H1 (cell line): ENCODE results near the gene MICALL1. TPM values are rescaled to one million over a fixed set of nuclear protein-coding genes. Genes with fewer than 3 reads are reported as not detected.

Experiments
- CTCF ChIA-PET: fragments of 300-600 bp; sonication (Branson Sonifier 250); formaldehyde crosslinking; loops from one replicate; lab custom pipeline; 2021; ENCODE audit not compliant: partially characterized antibody; lab: Charles Lee
- POLR2A ChIA-PET: fragments of 300-600 bp; sonication (Branson Sonifier 250); formaldehyde crosslinking; loops from one replicate; lab custom pipeline; 2021; ENCODE audit warnings: inconsistent platforms; ENCODE audit not compliant: partially characterized antibody; lab: Charles Lee
- DNase-seq, 2 experiments: peaks; one replicate each; pipeline versions ENCODE4 v3.0.0 to v3.0.0-alpha.2; 2010 to 2022; ENCODE audit warnings: low spot score in 2 of 2, low read depth in 1 of 2, mixed read lengths in 1 of 2
- FAIRE-seq: peaks from 2 replicates; lab custom pipeline; 2011; peaks lifted over from hg19 to GRCh38; lab: Jason Lieb, UNC
- H2AFZ ChIP-seq: 2 replicates; pipeline ENCODE4 v1.8.1; 2012; ENCODE audit warnings: low read length, inconsistent platforms
- H2AK5ac ChIP-seq: 2 replicates; pipeline ENCODE4 v1.6.1; 2013; ENCODE audit warnings: low read depth, low read length
- H2BK120ac ChIP-seq: replicated peaks from 2 replicates; pipeline ENCODE3; 2013; ENCODE audit warnings: low read depth, low read length, inconsistent platforms
- H2BK12ac ChIP-seq: 2 replicates; pipeline ENCODE4 v1.6.1; 2013; ENCODE audit warnings: low read depth, low read length
- H2BK15ac ChIP-seq: 2 replicates; pipeline ENCODE4 v1.6.1; 2013; ENCODE audit warnings: low read length
- H2BK20ac ChIP-seq: 2 replicates; pipeline ENCODE4 v1.6.1; 2013; ENCODE audit warnings: low read length
- H2BK5ac ChIP-seq: 2 replicates; pipeline ENCODE4 v1.6.1; 2013; ENCODE audit warnings: low read depth, low read length
- H3K14ac ChIP-seq: 2 replicates; pipeline ENCODE4 v1.6.1; 2013; ENCODE audit warnings: inconsistent platforms; ENCODE audit not compliant: insufficient read length
- H3K18ac ChIP-seq: 2 replicates; pipeline ENCODE4 v1.6.1; 2013; ENCODE audit warnings: low read length; ENCODE audit errors: extremely low read depth
- H3K23ac ChIP-seq: 2 replicates; pipeline ENCODE4 v1.6.1; 2013; ENCODE audit warnings: inconsistent platforms; ENCODE audit not compliant: insufficient read length
- H3K23me2 ChIP-seq: 2 replicates; pipeline ENCODE4 v1.6.1; 2013; ENCODE audit warnings: low read depth, low read length
- H3K27ac ChIP-seq: 2 replicates; pipeline ENCODE4 v1.6.1; 2011; ENCODE audit warnings: low read depth, low read length, inconsistent platforms
- H3K27me3 ChIP-seq, 4 experiments: replicated peaks in 1 of 4; 1 replicate in 1 of 4; 2 replicates in 3 of 4; pipeline versions ENCODE4 v1.6.1 to v1.8.1; 2011 to 2013; ENCODE audit warnings: low read length in 3 of 4, mild to moderate bottlenecking in 3 of 4, inconsistent platforms in 2 of 4, mixed read lengths in 2 of 4, moderate library complexity in 1 of 4; ENCODE audit not compliant: control insufficient read depth in 3 of 4, insufficient read depth in 3 of 4; ENCODE audit errors: extremely low read depth in 1 of 4
- H3K36me3 ChIP-seq, 4 experiments: 2 replicates each; pipeline versions ENCODE4 v1.6.1 to v1.8.1; 2011 to 2013; ENCODE audit warnings: mild to moderate bottlenecking in 4 of 4, low read length in 3 of 4, moderate library complexity in 2 of 4, control low read depth in 1 of 4, inconsistent platforms in 1 of 4; ENCODE audit not compliant: insufficient read depth in 4 of 4, control insufficient read depth in 2 of 4
- H3K4ac ChIP-seq: replicated peaks from 2 replicates; pipeline ENCODE3; 2013; ENCODE audit warnings: low read length, low read depth, mixed read lengths, inconsistent platforms; ENCODE audit not compliant: insufficient read length
- H3K4me1 ChIP-seq, 4 experiments: replicated peaks in 1 of 4; 1 replicate in 1 of 4; 2 replicates in 3 of 4; pipeline versions ENCODE4 v1.6.1 to v1.8.1; 2011 to 2013; ENCODE audit warnings: low read length in 3 of 4, inconsistent platforms in 2 of 4, mixed read lengths in 1 of 4; ENCODE audit not compliant: insufficient read depth in 4 of 4, control insufficient read depth in 3 of 4
- H3K4me2 ChIP-seq, 2 experiments: 2 replicates each; pipeline versions ENCODE4 v1.6.1 to v1.8.1; 2011 to 2013; ENCODE audit warnings: low read depth in 2 of 2, low read length in 2 of 2, control low read depth in 1 of 2, inconsistent platforms in 1 of 2, mild to moderate bottlenecking in 1 of 2; ENCODE audit not compliant: insufficient read depth in 1 of 2
- H3K4me3 ChIP-seq, 4 experiments: fragments of 200-600, 300-600 bp in 1 of 4; sonication (generic), shearing (Covaris generic), sonication (Bioruptor Twin) in 1 of 4; 2 replicates each; pipeline versions ENCODE4 v1.5.1 to v1.8.1; 2011 to 2016; ENCODE audit warnings: low read length in 4 of 4, low read depth in 3 of 4, control low read depth in 2 of 4, inconsistent platforms in 2 of 4, mild to moderate bottlenecking in 2 of 4, mixed read lengths in 1 of 4, moderate library complexity in 1 of 4; ENCODE audit not compliant: insufficient read depth in 2 of 4; ENCODE audit errors: extremely low read depth in 1 of 4
- H3K56ac ChIP-seq: replicated peaks from 2 replicates; pipeline ENCODE3; 2013; ENCODE audit warnings: low read depth, mild to moderate bottlenecking, mixed read lengths, low read length, inconsistent platforms; ENCODE audit not compliant: insufficient read length
- H3K79me1 ChIP-seq: 2 replicates; pipeline ENCODE4 v1.6.1; 2013; ENCODE audit warnings: low read depth, low read length, control low read depth
- H3K79me2 ChIP-seq, 2 experiments: 2 replicates each; pipeline versions ENCODE4 v1.6.1 to v1.8.1; 2012 to 2013; ENCODE audit warnings: low read length in 2 of 2, mild to moderate bottlenecking in 2 of 2, inconsistent platforms in 1 of 2; ENCODE audit not compliant: insufficient read depth in 2 of 2, control insufficient read depth in 1 of 2
- H3K9ac ChIP-seq, 4 experiments: replicated peaks in 1 of 4; 1 replicate in 1 of 4; 2 replicates in 3 of 4; pipeline versions ENCODE4 v1.6.1 to v1.8.1; 2011 to 2013; ENCODE audit warnings: low read depth in 3 of 4, low read length in 3 of 4, control low read depth in 2 of 4, mild to moderate bottlenecking in 2 of 4, moderate library complexity in 2 of 4, inconsistent platforms in 1 of 4; ENCODE audit errors: extremely low read depth in 1 of 4
- H3K9me3 ChIP-seq, 2 experiments: 2 replicates each; pipeline versions ENCODE4 v1.6.1 to v1.8.1; 2012 to 2013; ENCODE audit warnings: mild to moderate bottlenecking in 2 of 2, moderate library complexity in 2 of 2, control low read depth in 1 of 2, inconsistent platforms in 1 of 2, low read depth in 1 of 2, low read length in 1 of 2, mixed read lengths in 1 of 2; ENCODE audit not compliant: insufficient read depth in 2 of 2
- H4K20me1 ChIP-seq, 2 experiments: replicated peaks in 1 of 2; 2 replicates each; pipeline versions ENCODE3 to v1.8.1; 2011 to 2013; ENCODE audit warnings: inconsistent platforms in 2 of 2, low read length in 2 of 2, mild to moderate bottlenecking in 1 of 2; ENCODE audit not compliant: insufficient read depth in 2 of 2, control insufficient read depth in 1 of 2
- H4K5ac ChIP-seq: 2 replicates; pipeline ENCODE4 v1.6.1; 2013; ENCODE audit warnings: low read length, low read depth, mixed read lengths, inconsistent platforms; ENCODE audit not compliant: insufficient read length
- H4K8ac ChIP-seq: 2 replicates; pipeline ENCODE4 v1.8.0; 2013; ENCODE audit warnings: mild to moderate bottlenecking, moderate library complexity, low read length, inconsistent platforms; ENCODE audit not compliant: insufficient read depth; ENCODE audit errors: extremely low read depth
- H4K91ac ChIP-seq: replicated peaks from 2 replicates; pipeline ENCODE3; 2013; ENCODE audit warnings: low read length, mixed read lengths, inconsistent platforms; ENCODE audit not compliant: insufficient read length
- ATF3 ChIP-seq: IDR thresholded peaks from 2 replicates; pipeline ENCODE4 v1.6.1; 2011; ENCODE audit warnings: low read depth, mild to moderate bottlenecking, low read length; ENCODE audit not compliant: insufficient read depth
- BACH1 ChIP-seq: IDR thresholded peaks from 2 replicates; pipeline ENCODE4 v1.6.1; 2012; ENCODE audit warnings: low read length, improper control_type of control experiment
- CHD1 ChIP-seq: IDR thresholded peaks from 2 replicates; pipeline ENCODE4 v1.6.1; 2012; ENCODE audit warnings: low read depth, low read length, improper control_type of control experiment
- FOSL1 ChIP-seq: IDR thresholded peaks from 2 replicates; pipeline ENCODE4 v1.6.1; 2011; ENCODE audit warnings: mild to moderate bottlenecking, low read depth, low read length, moderate library complexity; ENCODE audit not compliant: insufficient read depth
- GTF2F1 ChIP-seq: IDR thresholded peaks from 2 replicates; pipeline ENCODE4 v1.6.1; 2012; ENCODE audit warnings: low read depth, low read length, improper control_type of control experiment, borderline replicate concordance
- JUN ChIP-seq: IDR thresholded peaks from 2 replicates; pipeline ENCODE4 v1.6.1; 2011; ENCODE audit warnings: low read depth, mild to moderate bottlenecking, improper control_type of control experiment, low read length
- KDM5A ChIP-seq: fragments of 200-600 bp; IDR thresholded peaks from 2 replicates; pipeline ENCODE4 v1.7.1; 2012; ENCODE audit warnings: mild to moderate bottlenecking, low read length, inconsistent platforms, mixed read lengths
- NANOG ChIP-seq: IDR thresholded peaks from 2 replicates; pipeline ENCODE4 v1.6.1; 2011; ENCODE audit warnings: low read length, low read depth, mild to moderate bottlenecking, inconsistent platforms; ENCODE audit not compliant: insufficient read depth, poor library complexity, severe bottlenecking
- RNF2 ChIP-seq: fragments of 200-900, 300-1000 bp; sonication (generic); IDR thresholded peaks from 2 replicates; pipeline ENCODE4 v1.7.1; 2016; ENCODE audit warnings: borderline replicate concordance, low read depth, mild to moderate bottlenecking, antibody characterized with exemption, low read length; ENCODE audit not compliant: poor library complexity, severe bottlenecking; ENCODE audit errors: missing control alignments
- RXRA ChIP-seq: IDR thresholded peaks from 2 replicates; pipeline ENCODE4 v1.6.1; 2011; ENCODE audit warnings: low read depth, mild to moderate bottlenecking, low read length, moderate library complexity; ENCODE audit not compliant: insufficient read depth
- SIN3A ChIP-seq, 2 experiments: IDR thresholded peaks in 1 of 2; conservative IDR thresholded peaks in 1 of 2; 2 replicates each; pipeline ENCODE4 v1.6.1; 2011 to 2012; ENCODE audit warnings: low read length in 2 of 2, improper control_type of control experiment in 1 of 2, low read depth in 1 of 2, mild to moderate bottlenecking in 1 of 2
- SRF ChIP-seq: IDR thresholded peaks from 2 replicates; pipeline ENCODE4 v1.6.1; 2011; ENCODE audit warnings: mild to moderate bottlenecking, low read depth, low read length, moderate library complexity
- SUZ12 ChIP-seq: fragments of 200-600 bp; sonication (generic); IDR thresholded peaks from 2 replicates; pipeline ENCODE4 v1.6.1; 2012; ENCODE audit warnings: mild to moderate bottlenecking, inconsistent platforms, low read length, moderate library complexity, mixed read lengths
- WGBS, 2 experiments: shearing (Covaris generic) in 1 of 2; methylation state at CpG; one replicate each; pipeline versions ENCODE4 v1.1.6 to v1.1.7; 2013 to 2015; ENCODE audit warnings: low lambda C conversion rate in 2 of 2, mixed read lengths in 2 of 2, inconsistent platforms in 1 of 2, low coverage in 1 of 2, missing lambda C conversion rate in 1 of 2; ENCODE audit not compliant: insufficient replicate concordance in 2 of 2, insufficient coverage in 1 of 2, insufficient read length in 1 of 2; ENCODE audit errors: extremely low coverage in 1 of 2, missing lambda C conversion rate in 1 of 2; 5-methylcytosine and 5-hydroxymethylcytosine counted together
- polyA plus RNA-seq, 7 experiments: library from polyadenylated mRNA; depleted of rRNA in 3 of 7; stranded (reverse) in 5 of 7; unstranded in 2 of 7; fragments of >200 nt in 5 of 7; fragments of 200-250 nt in 2 of 7; gene quantifications; 1 replicate in 5 of 7; 2 replicates in 1 of 7; 4 replicates in 1 of 7; pipeline versions ENCODE4 v1.2.1 to v1.2.3, GENCODE V29; 2011 to 2013; ENCODE audit warnings: missing spikeins in 2 of 7, mixed read lengths in 2 of 7
- total RNA-seq: library from RNA; stranded (reverse); fragmentation: NEBNext Ultra II Directional; extraction: Animal tissue kit (Norgen Biotek cat#: 25700); gene quantifications from 2 replicates; pipeline ENCODE4 v1.2.1, GENCODE V29; 2021

Gene MICALL1
- total and polyA plus RNA-seq, 2 of the 8 experiments (the other 6 are each of a cell fraction or from before 2014, with no cell fraction given), result 17.7 to 32.1 TPM

- Histone ChIP-seq H2BK120ac (no peak overlapping the region), H3K4ac (no peak overlapping the region), H3K36me3 (peaks cover under 1 to 20% (median 6%) of the 10 kb centered on the region in 4 experiments; a peak in 4 of 8 replicates), H2BK5ac (no peak overlapping the region), H3K18ac (no peak overlapping the region), H4K20me1 (peaks cover 2 to 6% of the 10 kb centered on the region in 2 experiments), H2BK12ac (no peak overlapping the region), H3K4me2 (no peak overlapping the region), H2AFZ (no peak overlapping the region), H3K23me2 (no peaks in the 10 kb centered on the region), H3K9me3 (no peaks in the 10 kb centered on the region), H3K27me3 (no peaks in the 10 kb centered on the region), H3K14ac (no peak overlapping the region), H2AK5ac (no peak overlapping the region), H3K79me1 (no peaks in the 10 kb centered on the region), H2BK20ac (no peak overlapping the region), H3K4me3 (no peak overlapping the region), H3K23ac (no peak overlapping the region), H4K5ac (no peak overlapping the region), H2BK15ac (no peak overlapping the region), H3K4me1 (no peaks in the 10 kb centered on the region), H3K79me2 (no peaks in the 10 kb centered on the region), H4K91ac (no peak overlapping the region), H3K27ac (no peak overlapping the region), H4K8ac (no peak overlapping the region), H3K9ac (no peak overlapping the region), H3K56ac (no peak overlapping the region)
- no peak for FAIRE-seq
- ChIA-PET CTCF (interaction anchor here (0.6 to 2.2 kb wide), 6 partner anchors 10 to 461 kb away, joined by 3 to 8 read pairs (median 4); no protein-coding TSS in a partner anchor), POLR2A (interaction anchor here (1.6 kb wide), 1 partner anchor 102 kb away, joined by 3 read pairs; no protein-coding TSS in a partner anchor)
- WGBS, 2 experiments, result 89% methylated on average over 5 of the region's 5 CpGs; no CpG with 5 or more reads in 1 of the 2 experiments
- no peak for DNase-seq
- TF ChIP-seq SUZ12 (no peak), ATF3 (no peak), SIN3A (conservative IDR thresholded peaks at IDR 0.05 in 1 of 2, IDR thresholded peaks at IDR 0.05 in 1 of 2; ENCODE audit: low read depth in 1 of 2, low read length in 2 of 2) (no peak), BACH1 (no peak), NANOG (no peak), JUN (no peak), FOSL1 (no peak), GTF2F1 (no peak), SRF (no peak), KDM5A (no peak), CHD1 (no peak), RNF2 (no peak), RXRA (no peak)
These were observed 14.0 kb downstream of the MICALL1 start for GRCh38 chr22:37920126-37920525.
